GM19035 (cell line): Measurements from ENCODE around the gene FGFR2.
"Not testable (repeated sequence)": the region's sequence is repeated elsewhere in the genome, so short reads cannot be mapped to it uniquely, and the experiment has no call there.

Experiments
- ATAC-seq: cut with Tn5 transposase; IDR thresholded peaks from one replicate; pipeline ENCODE4 v1.9.1; 2021; ENCODE audit not compliant: unreplicated experiment

The FGFR2 gene

GRCh38 chr10:121554916-121555315 is 43.3 kb downstream of the FGFR2 start:
- not testable (repeated sequence) for ATAC-seq

GRCh38 chr10:121553511-121554264 is 44.6 kb downstream of the FGFR2 start:
- ATAC-seq, result no peak

DNA sequence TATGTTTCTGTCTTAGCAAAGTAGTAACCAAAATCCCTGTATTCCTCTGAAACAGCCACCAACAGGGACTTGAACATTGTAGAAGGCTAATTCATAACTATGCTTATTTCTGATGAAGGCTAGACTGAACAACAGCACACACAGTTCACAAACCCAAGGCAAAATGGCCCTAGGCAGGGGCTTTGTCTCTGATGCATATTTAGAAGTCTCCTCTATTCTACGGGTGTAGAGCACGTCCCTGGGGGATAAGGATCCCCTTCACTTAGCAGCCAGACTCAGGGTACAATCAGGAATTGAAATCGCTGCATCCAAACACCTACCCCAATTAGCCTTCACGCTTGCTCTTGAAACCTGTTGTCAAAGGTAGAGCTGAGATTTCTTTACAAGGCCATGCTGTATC is 45.5 kb downstream of the FGFR2 start:
- no peak for ATAC-seq

- ATAC-seq, result no peak
These were observed 46.9 kb downstream of the FGFR2 start for GRCh38 chr10:121551210-121551885.

GRCh38 chr10:121544301-121544869 is 53.9 kb downstream of the FGFR2 start:
- no peak for ATAC-seq

GRCh38 chr10:121543545-121543944 is 54.7 kb downstream of the FGFR2 start:
- no peak for ATAC-seq

DNA sequence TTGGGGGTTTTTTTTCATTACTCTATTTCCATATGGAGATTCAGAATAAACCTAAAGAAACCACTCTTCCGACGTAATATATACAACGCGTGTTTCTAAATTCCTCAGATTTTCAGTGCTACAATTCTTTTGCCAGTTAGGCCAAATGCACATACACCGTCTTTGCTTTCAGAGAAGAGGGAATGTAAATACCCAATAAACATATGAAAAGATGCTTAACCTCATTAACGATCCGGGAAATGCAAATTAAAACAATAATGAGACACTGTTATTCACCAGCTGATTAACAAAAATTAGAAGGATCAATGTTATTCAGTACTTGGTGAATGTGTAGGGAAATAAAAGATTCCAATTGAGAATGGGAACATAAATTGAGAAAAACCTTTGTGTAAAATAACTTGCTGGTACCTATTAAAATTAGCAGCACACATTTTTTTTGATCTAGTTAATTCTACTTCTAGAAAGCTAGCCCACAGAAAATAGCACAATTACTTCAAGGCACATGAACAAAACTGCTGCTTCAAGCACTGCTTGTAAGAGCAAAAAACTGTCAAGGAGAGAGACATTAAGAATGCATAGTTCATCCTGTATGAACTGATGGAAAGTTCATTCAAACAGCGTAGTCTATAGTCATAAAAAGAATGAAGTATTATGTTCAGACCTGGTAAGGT is 56.7 kb downstream of the FGFR2 start:
- no peak for ATAC-seq

DNA sequence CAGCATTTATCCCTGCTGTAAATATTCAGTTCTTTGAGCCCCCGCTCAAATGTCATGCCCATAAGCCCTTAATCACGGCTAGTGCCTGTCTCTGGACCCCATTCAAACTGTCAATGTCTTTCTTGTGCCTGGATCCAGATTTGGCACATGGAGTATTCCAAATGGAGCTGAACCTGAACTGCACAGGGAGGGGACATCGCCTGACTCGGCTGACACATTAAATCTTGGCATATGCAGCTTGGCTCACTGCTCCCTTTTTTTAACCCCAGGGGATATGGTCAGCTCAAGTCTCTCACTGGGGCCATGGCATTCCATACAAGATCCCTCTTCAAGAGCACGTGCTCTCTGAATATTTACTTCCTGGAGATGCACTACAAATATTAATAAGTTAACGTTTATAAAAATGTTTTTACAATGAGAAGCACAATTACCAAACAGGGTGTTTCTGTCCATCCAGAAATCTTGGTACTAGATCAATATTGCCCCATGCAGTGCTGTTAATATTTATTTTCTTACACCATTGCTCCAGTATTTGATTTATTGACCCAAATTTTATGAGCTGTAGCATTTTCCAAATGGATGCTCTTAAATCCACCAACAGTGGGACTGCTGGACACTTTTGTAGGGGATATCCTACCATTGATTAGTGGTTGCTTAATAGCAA is 57.4 kb downstream of the FGFR2 start:
- ATAC-seq, result no peak

DNA sequence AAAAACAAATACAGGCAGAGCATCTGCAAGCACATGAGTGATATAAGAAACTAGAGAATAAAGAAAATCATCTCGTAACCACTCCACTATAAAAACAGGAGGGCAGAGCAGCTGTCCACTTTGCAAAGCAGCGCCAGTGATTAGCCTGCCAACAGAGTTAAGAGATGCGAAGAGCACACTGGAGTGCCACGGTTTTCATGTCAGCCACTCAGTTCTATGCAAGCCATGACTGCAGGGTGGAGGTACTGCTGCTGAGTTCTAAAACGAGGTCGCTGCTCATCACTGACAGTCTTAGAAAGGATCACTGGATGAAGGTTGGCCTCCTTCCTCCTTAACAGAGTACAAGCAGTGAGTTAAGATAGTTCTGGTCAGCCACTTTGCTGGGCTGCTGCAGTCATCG is 58.5 kb downstream of the FGFR2 start:
- ATAC-seq, result no peak

DNA sequence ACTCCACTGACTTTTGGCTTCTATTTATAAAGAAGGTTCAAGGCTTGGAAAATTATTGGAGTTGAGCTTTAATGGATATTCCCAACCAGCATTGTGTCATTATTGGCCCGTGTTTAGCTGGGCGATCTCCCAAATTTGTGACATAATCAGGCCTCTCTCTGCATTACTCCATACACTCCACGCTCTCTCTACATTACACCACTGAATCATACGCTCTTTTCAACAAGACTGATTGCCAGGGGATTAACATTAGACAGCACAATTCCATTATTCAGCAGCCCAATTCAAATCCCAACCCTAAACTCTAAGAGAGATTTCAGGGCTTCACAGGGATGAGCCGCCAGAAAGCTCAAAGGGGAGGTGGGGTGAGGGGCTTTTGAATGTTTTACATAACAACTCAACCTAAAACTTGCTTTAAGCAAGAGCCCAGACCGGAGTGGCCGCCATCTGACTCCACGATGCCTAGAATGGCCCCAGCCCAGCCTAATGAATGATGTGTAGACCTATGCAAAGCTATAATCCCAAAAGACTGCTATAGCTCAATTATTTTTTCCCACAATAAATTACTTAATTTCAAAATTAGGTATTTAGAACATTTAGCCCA is 61.8 kb downstream of the FGFR2 start:
- no peak for ATAC-seq

DNA sequence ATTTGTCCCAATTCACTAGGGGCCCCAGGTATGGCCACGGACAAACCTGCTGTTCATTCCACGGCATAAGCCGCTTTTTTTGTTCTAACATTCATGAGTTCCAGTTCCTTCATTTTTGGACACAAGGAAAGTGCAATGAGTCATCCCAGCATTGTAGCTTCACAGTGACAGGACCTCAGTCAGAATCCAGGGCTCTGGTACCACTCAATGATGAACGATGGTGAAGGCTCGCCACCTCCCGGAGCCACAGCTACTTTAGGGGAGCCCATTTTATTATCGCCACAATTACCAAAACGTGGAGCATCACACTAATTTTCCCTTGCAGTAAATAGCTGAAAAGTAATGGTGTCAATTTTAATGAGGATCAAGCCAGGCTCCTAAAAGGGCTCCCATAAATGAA is 62.9 kb downstream of the FGFR2 start:
- ATAC-seq, result no peak

- ATAC-seq, result no peak
These were observed 65.9 kb downstream of the FGFR2 start for GRCh38 chr10:121532292-121532864.

DNA sequence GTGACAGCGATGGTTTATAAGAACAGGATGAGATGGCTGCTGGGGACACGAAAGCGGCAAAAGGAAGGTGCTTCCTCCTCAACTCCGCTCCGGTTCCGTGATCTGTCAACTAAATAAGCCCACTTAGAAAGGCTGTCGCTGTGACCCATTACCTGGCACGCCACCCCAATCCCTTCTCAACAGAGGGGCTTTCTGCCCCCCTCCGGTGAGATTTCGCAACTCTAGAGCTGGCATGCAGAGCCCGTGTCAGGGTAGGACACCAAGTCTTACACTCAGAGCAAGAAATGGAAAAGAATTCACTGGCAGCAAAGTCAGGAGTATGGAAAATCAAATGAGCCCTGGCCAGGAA is 66.4 kb downstream of the FGFR2 start:
- ATAC-seq, result no peak

DNA sequence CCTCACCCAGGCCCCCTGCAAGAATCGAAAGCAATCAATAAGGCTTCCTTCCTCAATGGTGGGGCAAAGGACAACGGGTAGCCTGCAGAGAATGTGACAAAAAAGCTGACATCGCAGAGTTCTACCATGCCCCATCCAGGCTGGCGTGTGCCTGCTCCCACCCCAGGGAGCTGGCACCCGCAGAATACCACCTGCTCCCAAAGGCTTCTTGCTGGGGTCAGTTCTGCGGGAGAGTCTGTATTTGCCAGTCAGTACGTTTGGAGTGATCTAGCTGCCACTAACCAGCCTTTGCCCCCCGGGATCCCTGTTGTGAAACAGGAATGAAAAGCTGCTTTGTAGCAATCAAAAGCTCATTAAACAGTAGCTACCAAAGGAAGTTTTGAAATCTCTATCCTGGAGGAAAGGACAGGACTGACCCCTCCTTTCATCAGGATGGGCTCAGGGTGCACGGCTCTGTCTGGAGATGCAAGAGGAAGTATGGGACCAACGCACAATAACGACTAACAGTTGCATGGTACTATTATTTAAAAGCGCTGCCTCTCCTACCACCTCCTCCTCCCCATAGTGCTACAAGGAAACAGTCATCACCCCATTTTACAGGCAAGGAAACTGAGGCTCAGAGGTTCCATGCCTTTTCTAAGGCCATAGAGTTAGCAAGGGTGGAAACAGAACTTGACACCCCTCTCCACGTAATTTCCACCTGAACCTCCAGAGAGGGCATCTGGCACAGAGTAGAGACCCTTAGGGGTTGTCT is 67.0 kb downstream of the FGFR2 start:
- ATAC-seq, result no peak

- ATAC-seq, result no peak
These were observed 67.7 kb downstream of the FGFR2 start for GRCh38 chr10:121530481-121531075.

DNA sequence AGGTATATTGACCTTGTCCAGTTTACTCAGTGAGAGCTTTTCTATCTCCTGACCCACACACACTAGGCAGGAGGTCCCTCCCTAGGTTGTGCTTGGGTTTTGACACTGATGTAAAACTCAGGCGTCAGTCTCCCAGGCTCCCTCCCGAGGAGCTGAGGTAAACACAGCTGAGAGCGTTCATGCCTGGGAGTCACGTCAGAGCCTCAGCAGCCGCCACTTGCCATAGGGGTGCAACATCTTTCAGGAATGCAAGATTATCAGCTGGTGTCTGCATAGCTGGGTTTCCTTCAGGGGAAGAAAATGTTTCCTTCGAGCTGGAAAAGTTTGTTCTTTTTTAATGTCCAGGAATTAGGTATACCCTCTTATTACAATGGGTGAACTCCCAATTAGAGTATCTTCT is 70.6 kb downstream of the FGFR2 start:
- ATAC-seq, result no peak

DNA sequence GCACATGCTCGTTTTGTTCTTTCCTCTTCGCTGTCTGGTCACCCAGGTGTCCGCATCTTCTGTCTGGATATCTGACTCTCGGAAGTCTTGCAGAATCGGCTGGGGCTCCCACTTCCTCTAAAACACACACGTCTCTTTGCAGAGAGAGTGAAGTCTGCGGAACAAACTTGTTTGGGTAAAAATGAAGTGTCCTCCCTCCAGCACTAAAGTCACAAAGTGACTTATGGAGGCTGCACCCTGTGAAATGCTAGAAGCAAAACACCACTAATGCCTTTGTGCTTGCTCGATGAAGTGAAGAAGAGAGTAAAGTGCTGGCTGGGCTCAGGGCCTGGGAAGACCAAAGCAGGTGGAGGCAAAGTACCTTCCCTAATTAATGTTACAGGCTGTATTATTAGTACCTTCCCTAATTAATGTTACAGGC is 71.4 kb downstream of the FGFR2 start:
- ATAC-seq, result no peak

DNA sequence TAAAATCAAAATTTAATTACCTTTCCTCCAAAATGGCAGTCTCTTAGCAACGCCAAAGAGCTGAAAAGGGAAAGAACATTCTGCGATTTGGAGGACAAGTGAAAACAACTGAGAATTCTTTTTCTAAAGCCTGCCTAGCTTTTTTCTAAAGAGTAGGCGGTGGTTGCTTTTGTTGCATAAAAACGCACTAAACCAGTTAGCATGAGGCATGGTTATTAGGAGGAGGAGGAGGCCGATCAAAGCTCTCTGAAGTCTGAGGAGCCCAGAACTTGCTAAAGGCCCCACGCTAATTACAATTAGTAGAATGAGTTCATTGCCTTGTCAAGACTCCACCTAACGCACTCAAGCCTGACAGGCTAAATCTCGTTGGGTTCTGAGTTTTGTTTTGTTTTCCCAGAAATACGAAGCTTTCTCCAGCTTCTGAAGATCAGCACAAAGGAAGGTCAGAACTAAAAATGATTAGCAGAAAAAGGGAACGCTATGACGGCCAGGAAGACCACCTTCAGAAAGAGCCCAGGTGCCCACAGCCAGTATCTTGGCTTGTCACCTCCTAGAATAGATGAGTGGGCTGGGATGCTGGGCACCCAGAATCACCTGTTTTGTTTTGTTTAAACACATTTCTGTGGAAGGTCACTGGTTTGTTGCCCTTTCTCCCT is 72.0 kb downstream of the FGFR2 start:
- ATAC-seq, result no peak
